CD1c-positive myeloid dendritic cell (primary cell): ENCODE results near the gene NPPA.
"Not testable (repeated sequence)": the region's sequence is repeated elsewhere in the genome, so short reads cannot be mapped to it uniquely, and the experiment has no call there.

Experiments
- DNase-seq: peaks from one replicate; pipeline ENCODE4 v3.0.0-alpha.2; 2016; ENCODE audit errors: extremely low spot score

The NPPA gene

GRCh38 chr1:11807133-11807532 lies 40.5 kb downstream of the NPPA start:
- DNase-seq = no peak

GRCh38 chr1:11806307-11806936 lies 41.2 kb downstream of the NPPA start:
- DNase-seq = peak; percentile 50

DNA sequence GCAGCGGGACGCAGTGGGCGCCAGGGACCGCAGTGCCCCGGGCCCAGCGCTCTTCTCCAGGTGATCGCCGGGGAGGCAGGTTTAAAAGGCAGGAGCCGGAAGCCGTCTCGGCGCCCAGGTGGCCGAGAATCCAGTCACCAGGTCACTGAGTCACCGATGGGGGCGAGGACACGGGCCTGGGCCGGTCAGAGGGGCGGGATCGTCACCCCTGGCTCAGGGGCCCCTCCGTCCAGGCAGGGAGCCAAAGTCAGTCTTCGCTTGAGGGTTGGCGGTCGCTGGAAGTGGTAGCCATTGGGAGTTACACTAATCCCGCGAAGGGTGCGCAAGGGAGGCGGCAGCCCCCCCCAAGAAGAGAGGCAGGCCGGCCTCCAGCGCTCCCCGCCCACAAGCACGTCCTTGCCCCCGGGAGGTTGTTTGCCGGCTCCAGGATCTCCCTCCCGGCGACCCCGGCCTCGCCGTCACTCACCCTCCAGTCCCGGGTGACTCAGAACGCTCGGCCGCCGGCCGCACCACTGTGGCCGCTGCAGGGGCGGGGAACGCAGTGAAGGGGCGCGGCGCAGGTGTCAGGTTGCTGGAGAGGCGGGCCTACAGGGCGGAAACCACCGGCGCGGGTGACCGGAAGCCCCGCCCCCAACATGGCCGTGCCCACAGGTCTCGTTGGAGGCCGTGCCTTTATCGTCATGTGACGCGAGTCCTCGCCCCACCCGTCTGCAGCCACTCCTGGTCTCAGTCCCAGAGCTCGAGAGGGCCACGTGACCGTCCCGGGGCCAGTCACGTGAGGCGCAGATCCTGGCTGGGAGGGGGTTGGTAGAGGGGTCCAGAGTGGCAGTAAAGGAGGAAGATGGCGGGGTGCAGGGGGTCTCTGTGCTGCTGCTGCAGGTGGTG lies 41.9 kb downstream of the NPPA start, which contains the start of the genes CLCN6 and MTHFR:
Gene CLCN6, plus strand, starts transcription at position 770 of the 885 bp plus-strand sequence. Its CDS starts 72 bp downstream, at position 842.
Gene MTHFR, minus strand, starts transcription at position 543 of the 885 bp plus-strand sequence. CDS start 2,848 bp downstream, outside the sequence.
- DNase-seq = peak; percentile 99

DNA sequence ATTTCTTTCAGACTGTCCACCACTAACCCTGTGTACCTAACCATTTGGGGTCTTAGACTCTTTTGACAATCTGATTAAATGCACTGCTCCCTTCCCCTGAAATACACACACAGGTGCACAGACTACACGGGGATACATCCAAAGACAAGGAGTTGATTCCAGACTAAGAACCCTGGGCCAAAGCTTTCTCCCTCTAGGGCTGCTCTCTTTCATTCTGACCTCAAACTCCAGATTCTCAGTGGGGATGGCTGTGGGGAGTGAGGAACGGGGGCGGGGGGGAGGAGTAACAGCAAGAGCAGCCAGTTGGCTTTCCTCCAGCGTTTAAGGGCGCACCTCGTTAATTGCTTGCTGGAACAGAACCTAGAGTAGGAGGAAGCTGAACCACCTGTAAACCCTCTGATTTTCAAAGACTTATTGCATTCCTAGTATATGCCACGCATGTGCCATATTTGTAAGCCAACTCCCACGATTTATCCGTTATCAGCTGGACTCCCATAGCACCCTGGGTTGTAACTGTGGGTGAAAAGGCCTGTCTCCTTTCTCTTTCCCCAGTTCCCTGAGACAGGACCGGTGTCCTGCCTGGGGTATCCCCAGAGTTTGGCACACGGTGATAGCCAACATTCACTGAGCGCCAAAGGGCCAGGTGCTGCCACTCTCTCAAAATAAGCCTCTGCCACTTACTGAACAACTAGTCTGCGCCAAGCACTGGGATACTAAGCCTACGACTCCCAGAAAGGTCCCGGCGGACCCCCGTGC lies 42.7 kb downstream of the NPPA start:
- DNase-seq = peak; percentile 57

- DNase-seq = not testable (repeated sequence)
Observed at GRCh38 chr1:11803924-11804665, 43.5 kb downstream of the NPPA start.

DNA sequence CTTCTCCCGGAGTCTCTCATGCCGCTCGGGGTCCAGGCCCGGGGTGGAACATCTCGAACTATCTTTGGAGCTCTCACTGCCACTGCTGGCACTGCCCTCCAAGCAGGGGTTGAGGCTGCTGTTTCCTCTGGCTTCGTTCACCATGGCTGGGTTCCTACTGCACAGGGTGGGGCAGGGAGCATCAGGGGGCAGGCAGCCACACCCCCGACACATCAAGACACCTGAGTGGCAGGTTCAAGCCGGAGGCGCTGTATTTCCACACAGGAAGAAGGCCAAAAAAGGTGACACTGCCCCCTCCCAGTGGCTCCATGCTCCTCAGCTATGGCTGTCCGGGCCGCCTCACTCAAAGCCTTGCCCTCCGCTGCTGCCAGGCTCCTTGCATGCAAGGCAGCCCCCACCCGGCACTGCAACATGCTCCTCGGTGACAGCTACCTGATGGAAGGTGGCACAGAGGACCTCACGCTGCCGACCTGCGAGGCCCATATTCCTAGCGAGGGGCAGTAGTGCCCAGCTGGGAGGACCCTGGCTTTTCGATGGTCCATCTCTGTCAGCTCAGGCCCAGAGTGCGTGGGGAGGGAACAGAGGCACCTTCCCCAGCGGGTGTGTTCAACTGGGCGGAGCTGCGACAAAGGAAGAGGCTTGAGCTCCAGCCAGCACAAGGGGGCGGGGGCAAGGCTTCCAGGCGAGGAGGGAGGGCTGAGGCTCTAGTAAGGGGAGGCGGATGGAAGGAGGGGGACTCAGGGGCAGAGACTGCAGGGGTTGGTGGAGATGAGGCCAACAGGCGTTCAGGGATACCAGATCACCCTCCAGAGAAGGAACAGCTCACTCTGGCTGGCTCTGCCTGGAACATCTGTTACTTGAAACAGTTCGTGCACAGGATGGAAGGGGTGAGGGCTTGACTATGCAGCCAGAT lies 44.4 kb downstream of the NPPA start:
- DNase-seq = peak; percentile 87

DNA sequence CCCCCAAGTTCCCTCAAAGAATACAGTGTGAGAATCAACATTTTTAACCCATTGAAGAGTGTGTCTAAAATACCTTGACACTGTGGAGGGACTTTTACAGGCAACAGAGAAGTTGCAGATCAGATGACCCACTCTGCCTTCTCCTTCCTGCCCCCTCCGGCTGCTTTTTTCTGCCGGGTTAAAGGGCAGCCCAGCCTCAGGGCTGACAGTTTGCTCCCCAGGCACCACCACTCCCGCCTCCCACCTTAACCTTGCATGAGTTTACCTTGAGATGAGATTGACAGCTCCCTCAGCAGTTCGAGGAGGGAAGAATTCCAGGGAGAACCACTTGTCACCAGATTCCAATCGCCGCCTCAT lies 45.0 kb downstream of the NPPA start:
- DNase-seq = peak; percentile 45

DNA sequence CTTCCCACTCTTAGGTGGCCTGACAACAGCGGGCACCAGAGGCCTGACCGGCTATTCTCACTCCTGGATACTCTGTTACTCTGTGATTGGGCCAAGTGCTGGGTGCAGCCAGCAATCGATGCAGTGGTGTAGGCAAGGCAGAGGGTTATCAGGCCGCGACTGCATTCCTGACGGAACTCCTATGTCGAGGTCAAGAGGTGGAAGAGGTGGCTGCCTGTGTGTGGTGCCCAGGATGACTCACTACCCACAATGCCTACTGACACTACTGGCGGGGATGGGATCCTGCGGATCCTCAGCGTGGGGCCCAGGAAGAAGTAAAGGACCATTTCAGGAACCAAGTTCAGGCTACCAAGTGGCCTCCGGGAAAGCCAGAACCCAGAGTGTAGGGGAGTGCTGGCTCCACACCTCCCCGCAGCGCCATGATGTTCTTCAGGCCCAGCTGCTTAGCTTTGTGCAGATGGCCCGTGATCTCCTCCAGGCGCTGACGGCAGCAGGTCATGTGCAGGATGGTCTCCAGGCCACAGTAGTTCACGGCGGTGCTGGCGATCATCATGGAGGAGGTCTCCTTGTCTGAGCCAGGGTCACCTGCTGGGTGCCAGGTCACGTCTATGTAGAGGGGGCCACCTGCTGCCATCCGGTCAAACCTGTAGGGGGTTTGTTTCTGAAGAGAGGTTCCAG lies 46.7 kb downstream of the NPPA start:
- peak; percentile 23 for DNase-seq

GRCh38 chr1:11800391-11800755 lies 47.2 kb downstream of the NPPA start:
- no peak for DNase-seq

DNA sequence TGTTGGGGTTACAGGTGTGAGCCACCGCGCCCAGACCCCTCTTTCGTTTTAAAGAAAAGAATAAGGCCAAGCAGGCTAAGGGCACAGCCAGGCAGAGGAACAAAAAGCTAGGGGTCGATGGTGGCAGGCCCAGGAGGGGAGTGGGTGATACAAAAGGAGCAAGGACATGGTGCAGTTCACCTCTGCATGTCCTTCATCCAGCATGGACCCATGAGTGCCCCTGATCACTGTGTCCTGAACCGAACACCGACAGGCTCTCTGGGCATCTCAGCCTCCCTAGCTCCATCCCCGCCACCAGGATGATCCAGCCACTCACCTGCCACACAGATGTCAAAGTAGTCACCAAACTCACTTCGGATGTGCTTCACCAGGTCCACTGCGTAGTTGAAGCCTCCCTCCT lies 47.7 kb downstream of the NPPA start:
- no peak for DNase-seq

DNA sequence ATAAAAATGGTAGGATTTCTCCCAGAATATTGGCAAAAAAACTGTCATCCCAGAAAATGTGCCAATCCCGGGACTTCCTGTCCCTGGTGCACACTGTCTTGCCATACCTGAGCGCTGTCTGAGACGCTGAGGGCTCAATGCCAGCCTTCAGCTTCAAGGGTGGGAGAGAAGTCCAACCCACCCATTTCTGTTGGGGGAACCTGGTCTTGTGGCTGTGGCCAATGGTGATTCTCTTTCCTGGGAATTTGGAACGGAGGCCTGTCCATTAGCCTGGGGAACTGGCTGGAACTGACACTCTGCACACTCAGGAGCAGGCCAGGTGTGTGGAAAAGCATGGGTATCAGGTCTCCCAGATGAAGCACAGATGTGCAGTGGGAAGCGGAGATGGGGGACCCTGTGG lies 48.5 kb downstream of the NPPA start:
- DNase-seq = no peak

- DNase-seq = no peak
Observed at GRCh38 chr1:11797525-11798216, 49.9 kb downstream of the NPPA start.

DNA sequence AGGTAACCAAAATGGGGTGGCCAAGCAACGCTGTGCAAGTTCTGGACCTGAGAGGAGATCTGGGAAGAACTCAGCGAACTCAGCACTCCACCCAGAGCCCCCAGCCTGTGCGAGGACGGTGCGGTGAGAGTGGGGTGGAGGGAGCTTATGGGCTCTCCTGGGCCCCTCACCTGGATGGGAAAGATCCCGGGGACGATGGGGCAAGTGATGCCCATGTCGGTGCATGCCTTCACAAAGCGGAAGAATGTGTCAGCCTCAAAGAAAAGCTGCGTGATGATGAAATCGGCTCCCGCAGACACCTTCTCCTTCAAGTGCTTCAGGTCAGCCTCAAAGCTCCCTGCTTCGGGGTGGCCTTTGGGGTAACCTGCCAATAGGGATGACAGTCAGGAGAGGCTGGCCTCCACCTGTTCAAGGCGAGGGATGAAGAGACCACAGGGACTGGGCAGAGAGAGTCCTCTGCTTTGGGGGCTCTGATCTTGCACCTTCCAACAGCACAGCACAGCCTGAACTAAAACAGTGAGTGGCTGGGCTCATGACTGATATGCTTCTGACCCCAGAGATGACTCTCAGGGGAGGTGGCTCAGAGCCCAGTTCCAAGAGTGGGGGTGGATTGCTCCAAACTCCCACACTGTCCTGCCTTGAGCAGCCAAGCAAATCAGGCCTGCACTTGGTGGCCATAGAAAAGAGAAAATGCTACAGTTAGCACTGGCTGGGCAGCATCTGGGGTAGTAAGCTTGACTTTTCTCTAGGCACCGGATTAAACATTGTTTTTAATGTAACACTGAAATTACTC lies 51.4 kb downstream of the NPPA start:
- DNase-seq = peak; percentile 18
